ENCODE data around the gene AURKAIP1. TPM values are rescaled to one million over a fixed set of nuclear protein-coding genes. Genes with fewer than 3 reads are reported as not detected.

Gene AURKAIP1
- total and polyA plus RNA-seq, 2 of the 13 experiments (the other 11 are each of a cell fraction or from before 2014, with no cell fraction given), result 69.5 to 175 TPM

GRCh38 chr1:1400576-1401456 is 25.8 kb upstream of the AURKAIP1 start (continued):
- TF ChIP-seq EP300 (IDR thresholded peaks at IDR 0.05; ENCODE audit: low read depth in 2 of 2, low read length in 2 of 2) (peak; percentile 63 to 88; a peak in 3 of 4 replicates), EP300 (CRISPR knock-in tag; IDR thresholded peaks at IDR 0.05; ENCODE audit: borderline replicate concordance) (peak; percentile 95), TEAD2 (CRISPR knock-in tag; IDR thresholded peaks at IDR 0.05) (no peak), MEF2D (CRISPR knock-in tag; IDR thresholded peaks at IDR 0.05) (peak; percentile 94), MAZ (IDR thresholded peaks at IDR 0.05; ENCODE audit: borderline replicate concordance, low read depth, low read length) (no peak; the same call in 1 of the 2 replicates), MAZ (CRISPR knock-in tag; IDR thresholded peaks at IDR 0.05; ENCODE audit: low read depth) (peak; percentile 35; the same call in 1 of the 2 replicates), SP2 (CRISPR knock-in tag; IDR thresholded peaks at IDR 0.05) (peak; percentile 54; the same call in 1 of the 2 replicates), HIC2 (CRISPR knock-in tag; IDR thresholded peaks at IDR 0.05; ENCODE audit: low read depth) (peak; percentile 75; the same call in 1 of the 2 replicates), ZNF564 (CRISPR knock-in tag; IDR thresholded peaks at IDR 0.05) (no peak), MED8 (CRISPR knock-in tag; IDR thresholded peaks at IDR 0.05; ENCODE audit: insufficient replicate concordance) (peak; percentile 85), ZNF383 (CRISPR knock-in tag; IDR thresholded peaks at IDR 0.05; ENCODE audit: borderline replicate concordance) (no peak), MTERF4 (CRISPR knock-in tag; IDR thresholded peaks at IDR 0.05) (no peak; the same call in 1 of the 2 replicates), ZBTB21 (CRISPR knock-in tag; IDR thresholded peaks at IDR 0.05) (peak; percentile 70), ZNF496 (CRISPR knock-in tag; IDR thresholded peaks at IDR 0.05; ENCODE audit: insufficient replicate concordance) (no peak), KMT2B (CRISPR knock-in tag; IDR thresholded peaks at IDR 0.05) (peak; percentile 53; the same call in 1 of the 2 replicates), MLX (CRISPR knock-in tag; IDR thresholded peaks at IDR 0.05) (peak; percentile 99), DPF2 (CRISPR knock-in tag; IDR thresholded peaks at IDR 0.05; ENCODE audit: borderline replicate concordance, low read depth) (peak; percentile 88), ZNF180 (CRISPR knock-in tag; IDR thresholded peaks at IDR 0.05; ENCODE audit: borderline replicate concordance, low read depth) (no peak), FOXP1 (IDR thresholded peaks at IDR 0.05) (peak; percentile 93), FOXP1 (CRISPR knock-in tag; IDR thresholded peaks at IDR 0.05) (peak; percentile 99), CHCHD3 (CRISPR knock-in tag; IDR thresholded peaks at IDR 0.05) (0 out of 2 replicates have a peak, but pooled peaks have one; percentile 58), ZSCAN20 (CRISPR knock-in tag; IDR thresholded peaks at IDR 0.05; ENCODE audit: borderline replicate concordance) (peak; percentile 82; the same call in 1 of the 2 replicates), HMG20A (CRISPR knock-in tag; IDR thresholded peaks at IDR 0.05; ENCODE audit: borderline replicate concordance) (peak; percentile 90; the same call in 1 of the 2 replicates), HDAC6 (IDR thresholded peaks at IDR 0.05; ENCODE audit: low read depth, low read length) (no peak)
